ENCODE results near the gene NBAS. TPM values are rescaled to one million over a fixed set of nuclear protein-coding genes. Genes with fewer than 3 reads are reported as not detected.
"Not testable (repeated sequence)": the region's sequence is repeated elsewhere in the genome, so short reads cannot be mapped to it uniquely, and the experiment has no call there.

Gene NBAS
- total RNA-seq, 2 donors from 2014 or later = 38.9 to 48.6 TPM

DNA sequence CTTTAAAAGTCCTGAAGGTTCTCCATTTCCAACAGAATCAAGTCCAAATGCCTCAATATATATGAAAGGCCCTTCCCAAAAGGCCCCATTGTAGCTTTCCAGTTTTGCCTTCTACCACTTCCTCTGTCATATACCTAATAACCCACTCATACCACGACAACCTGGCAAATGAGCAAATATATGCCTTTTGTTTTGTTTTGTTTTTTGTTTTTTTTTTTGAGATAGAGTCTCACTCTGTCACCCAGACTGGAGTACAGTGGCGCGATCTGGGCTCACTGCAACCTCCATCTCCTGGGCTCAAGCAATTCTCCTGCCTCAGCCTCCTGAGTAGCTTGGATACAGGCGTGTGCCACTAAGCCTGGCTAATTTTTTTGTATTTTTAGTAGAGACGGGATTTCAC is 20.6 kb downstream of the NBAS start:
- ATAC-seq; DNase-seq; intact Hi-C loops (cut with DNase I): not testable (repeated sequence)

DNA sequence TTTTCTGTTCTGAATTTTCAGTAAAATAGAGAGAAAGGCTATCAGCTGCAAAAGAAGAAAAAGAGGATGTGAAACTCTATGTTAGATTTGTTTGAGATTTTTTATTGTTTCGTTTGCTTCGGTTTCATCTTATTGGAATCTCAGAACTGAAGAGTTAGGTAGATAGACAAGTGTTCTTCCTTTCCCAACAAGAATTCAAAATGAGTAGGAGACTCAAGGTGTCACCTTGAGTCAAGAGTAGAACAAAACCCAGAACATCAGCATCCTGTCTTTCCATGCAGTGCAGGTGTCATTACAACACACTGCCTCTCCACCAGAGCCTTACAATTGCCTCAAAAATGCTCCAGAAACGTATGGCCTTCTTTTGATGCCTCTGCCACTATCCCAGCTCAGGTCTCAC is 21.1 kb downstream of the NBAS start:
- DNase-seq = no peak
- no peak for ATAC-seq
- intact Hi-C loops (cut with DNase I) = no loop called here

DNA sequence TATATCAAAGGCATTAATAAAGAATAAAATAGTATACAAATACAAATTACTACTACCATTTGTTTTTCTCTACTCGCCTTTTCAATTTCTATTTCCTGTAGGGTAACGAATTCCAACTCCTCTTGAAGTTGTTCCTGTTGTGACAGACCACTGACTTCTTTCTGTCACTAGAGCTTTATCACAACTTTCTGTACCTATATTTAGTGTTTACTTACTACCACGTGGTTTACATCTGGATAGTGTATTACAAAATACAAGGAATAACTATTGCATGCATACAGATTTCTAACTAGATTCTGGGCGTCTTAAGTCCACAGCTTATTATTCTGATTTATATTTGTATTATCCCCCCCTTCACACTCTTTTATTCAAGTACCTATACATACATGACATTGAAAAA is 22.3 kb downstream of the NBAS start:
- intact Hi-C loops (cut with DNase I) = no loop called here
- ATAC-seq (no peak), DNase-seq (no peak)

DNA sequence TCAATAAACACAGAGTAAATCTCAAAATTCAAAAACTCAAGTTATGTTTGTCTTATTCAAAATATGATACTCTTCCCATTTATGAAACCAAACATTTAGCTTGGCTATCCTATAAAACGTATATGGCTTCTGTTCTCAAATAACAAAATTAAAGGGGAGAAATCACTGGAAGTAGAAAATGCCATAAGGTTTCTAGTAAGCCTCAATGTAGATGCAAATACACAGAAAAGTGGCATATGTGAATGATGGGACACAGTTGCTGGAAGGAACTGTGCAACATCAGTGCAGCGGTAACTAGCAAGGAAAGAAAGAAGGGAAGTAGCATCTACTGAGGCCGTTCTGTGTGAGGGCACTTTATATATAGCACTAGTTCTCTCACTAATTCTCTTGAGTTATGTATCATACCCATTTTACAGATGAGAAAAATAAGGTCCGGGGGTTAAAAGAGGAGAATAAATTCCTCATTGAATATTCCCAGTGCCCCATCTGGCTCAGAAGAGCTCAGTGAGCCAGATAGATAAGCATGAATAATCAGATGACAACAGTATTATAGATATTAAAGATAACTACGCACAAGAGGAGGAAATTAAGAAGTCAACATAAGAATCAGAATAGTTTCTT is 27.2 kb downstream of the NBAS start:
- intact Hi-C loops (cut with DNase I) = no loop called here
- no peak for ATAC-seq
- DNase-seq = no peak

DNA sequence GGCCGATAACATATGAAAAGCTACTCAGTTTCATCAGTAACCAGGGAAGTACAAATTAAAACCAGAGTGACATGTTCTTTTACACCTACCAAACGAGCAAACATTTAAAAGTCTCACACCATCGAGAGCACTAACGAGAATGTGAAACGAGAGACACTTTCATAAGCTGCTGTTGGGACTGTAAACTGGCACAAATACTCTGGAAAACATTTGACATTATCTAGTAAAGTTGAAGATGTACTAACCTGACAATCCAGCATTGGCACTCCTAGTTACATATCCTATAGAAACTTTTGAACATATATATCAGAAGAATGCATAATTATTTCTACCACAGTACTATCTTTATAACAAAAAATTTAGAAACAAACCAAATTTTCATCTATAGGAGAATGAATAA is 28.1 kb downstream of the NBAS start:
- ATAC-seq (no peak), DNase-seq (no peak)
- intact Hi-C loops (cut with DNase I) = no loop called here

DNA sequence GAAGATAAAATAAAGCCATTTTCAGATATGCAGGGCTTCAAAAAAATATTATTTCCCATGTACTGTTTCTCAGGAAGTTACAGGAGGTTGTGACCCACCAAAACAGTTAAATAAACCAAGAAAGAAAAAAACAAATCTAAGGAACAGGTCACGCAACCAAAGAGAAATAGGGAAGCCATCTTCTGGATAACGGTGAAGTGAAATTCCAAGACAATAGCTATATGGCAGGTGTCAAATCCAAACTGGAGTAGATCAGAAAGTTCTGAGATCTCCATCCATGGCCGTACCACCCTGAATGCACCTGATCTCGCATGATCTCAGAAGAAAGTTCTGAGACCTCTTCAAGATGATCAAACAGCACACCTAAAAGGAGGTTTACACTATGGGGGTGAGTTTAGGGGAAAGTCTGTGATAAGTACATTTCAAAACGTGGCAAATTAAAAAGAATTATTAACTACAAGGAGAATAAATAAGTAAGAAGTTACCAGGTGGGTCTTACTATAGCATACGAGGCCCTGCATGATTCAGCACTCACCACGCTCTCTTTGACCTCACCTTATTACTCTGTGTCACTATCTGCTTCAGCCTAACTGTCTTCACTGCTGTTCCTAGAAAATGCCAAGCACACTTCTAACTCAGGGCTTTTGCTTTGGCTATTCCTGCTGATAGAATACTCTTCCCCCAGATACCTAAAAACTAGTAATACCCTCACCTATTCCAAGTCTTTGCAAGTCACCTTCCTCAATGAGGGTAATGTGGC is 29.9 kb downstream of the NBAS start:
- intact Hi-C loops (cut with DNase I) = no loop called here
- no peak for ATAC-seq

DNA sequence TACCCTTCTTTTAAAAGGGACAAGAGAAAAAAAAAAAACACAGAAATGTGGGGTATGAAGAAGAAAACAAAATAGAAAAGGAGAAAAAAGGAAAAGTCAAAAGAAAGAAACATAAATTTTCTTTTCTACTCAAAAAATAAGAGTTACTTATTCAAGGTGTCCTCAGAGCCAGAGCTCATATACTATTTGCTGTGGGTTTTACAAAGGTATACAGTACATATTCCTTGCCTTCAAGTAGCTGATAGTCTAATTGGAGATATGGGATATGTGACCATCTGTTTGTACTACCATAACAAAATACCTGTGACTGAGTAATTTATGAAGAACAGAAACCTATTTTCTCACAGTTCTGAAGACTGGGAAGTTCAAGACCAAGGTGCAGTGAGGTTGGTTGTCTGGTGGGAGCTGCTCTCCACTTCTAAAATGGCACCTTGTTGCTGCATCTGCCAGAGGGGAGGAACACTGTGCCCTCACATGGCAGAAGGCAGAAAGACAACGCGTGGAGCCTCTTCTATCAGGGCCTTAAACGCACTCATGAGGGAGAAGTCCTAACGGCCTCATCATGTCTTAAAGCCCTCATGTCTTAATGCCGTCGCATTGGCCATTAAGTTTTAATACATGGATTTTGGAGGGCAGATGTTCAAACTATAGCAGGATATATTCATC is 33.9 kb downstream of the NBAS start:
- intact Hi-C loops (cut with DNase I) = no loop called here
- DNase-seq = no peak
- no peak for ATAC-seq

More for the DNA sequence above, 29.9 kb downstream of the NBAS start:
- no peak for DNase-seq

DNA sequence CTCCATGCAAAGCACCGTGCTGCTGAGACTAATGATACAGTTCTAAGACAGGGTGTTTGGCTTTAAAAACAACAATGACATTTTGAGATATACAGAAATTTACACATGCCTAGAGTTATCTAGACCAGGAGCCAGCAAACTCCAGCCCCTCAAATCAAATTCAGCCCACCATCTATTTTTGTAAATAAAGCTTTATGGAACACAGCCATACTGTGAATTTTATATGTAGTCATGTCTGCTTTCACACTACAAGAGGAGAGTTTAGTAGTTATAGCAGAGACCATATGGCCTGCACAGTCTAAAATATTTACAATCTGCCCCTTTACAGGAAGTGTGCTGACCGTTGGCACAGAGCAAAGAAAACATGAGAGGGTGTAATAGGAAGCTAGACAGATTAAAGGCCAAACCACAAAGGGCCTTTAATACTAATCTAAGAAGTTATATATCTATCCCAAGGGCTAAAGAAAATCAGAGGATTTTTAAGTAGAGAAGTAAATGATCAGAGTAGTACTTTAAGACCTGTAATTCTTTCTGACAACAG is 39.4 kb downstream of the NBAS start:
- DNase-seq (no peak), ATAC-seq (no peak)
- intact Hi-C loops (cut with DNase I) = no loop called here

DNA sequence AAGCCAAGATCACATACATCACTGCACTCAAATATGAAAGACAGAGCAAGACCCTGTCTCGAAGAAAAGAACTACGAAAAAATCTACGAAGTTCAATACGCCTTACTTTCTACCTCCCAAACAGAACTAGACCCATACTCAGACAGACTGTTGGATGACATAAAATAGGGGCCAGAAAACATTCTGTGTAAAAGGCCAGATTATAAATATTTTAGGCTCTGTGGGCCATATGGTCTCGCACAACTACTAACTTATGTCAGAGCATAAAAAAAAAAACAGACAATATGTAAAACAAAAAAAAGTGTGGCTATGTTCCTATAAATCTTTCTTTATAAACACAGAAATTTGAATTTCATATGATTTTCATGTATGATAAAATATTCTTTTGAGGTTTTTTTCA is 40.8 kb downstream of the NBAS start:
- intact Hi-C loops (cut with DNase I) = no loop called here
- ATAC-seq (no peak), DNase-seq (no peak)

DNA sequence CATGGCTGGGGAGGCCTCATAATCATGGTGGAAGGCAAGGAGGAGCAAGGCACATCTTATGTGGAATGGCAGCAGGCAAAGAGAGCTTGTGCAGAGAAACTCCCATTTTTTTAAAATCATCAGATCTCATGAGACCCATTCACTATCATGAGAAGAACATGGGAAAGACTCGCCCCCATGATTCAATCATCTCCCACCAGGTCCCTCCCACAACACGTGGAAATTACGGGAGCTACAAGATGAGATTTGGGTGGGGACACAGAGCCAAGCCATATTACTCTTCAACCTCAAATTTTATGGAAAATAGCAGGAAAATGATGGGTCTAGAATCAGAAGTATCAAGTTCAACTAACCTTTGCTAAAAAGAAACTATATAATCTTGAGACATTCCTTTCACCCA is 42.4 kb downstream of the NBAS start:
- ATAC-seq; intact Hi-C loops (cut with DNase I); DNase-seq: not testable (repeated sequence)

DNA sequence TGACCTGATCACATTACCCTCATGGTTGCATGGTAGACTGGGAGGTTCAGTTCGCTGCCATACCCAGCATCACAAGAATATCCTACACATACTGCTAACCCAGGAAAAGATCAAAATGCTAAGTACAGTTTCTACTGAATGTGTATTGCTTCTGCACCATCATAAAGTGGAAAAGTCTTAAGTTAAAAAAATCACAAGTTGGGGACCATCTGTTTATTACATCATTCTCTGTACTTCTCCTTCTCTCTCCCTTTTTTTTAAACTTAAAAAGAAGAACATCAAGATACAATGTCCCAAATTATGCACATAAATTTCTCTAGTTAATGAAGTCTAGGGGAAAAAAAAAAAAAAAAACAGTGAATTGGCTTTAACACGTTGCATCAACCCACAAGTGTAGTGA is 43.3 kb downstream of the NBAS start:
- DNase-seq = no peak
- intact Hi-C loops (cut with DNase I) = no loop called here
- ATAC-seq = no peak

DNA sequence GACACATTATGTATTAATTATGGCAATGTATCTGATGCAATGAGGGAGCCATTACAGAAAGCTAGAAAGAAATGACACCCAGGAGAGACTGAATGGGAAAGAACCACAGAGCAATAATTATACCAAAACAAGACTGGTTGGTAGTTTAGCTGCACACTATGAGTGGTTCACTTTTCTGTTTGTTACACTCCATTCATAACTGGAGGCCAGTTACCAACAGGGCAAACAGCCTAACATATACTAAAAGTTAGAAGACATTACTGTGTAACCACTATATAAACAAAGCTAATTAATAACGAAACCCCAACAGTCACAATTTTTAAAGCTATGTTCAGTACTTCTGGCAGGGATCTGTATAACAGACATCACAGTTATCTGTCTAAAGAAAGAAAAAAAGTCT is 49.4 kb downstream of the NBAS start:
- ATAC-seq (no peak), DNase-seq (no peak)
- intact Hi-C loops (cut with DNase I) = no loop called here

DNA sequence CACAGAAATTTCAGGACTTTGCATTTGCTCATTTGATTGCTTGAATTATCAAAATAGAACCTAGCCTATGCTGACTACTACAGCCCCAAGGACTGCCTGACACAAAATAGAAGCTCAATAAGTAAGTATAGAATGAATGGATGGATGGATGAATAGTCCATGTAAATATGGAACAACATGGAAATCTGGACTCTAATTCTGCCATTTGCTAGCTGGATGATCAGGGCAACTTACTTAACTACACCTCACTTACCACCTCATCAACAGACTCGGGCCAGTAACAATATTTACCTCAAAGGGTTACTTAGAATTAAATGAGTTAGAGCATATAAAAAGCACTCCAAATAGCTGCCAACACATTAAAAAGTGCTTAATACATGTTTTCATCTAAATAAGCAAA is 50.6 kb downstream of the NBAS start:
- ATAC-seq = no peak
- intact Hi-C loops (cut with DNase I) = no loop called here
- DNase-seq = no peak

DNA sequence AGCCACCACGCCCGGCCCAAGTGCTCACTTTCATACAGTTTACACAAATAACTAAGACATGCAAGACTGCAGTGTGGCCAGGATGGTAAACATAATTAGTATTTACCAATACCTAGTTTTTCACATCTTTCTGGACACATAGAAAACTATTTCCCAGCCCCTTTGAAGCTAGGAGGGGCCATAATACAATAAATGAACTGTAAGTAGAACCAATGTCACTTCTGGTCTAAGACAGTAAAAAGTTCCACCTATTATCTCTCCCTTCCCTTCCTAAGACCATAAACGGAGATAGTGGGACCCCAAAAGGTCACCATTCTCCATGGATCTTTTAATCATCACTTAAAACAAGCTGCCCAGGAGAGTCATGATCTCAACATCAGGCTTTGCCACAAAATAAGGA is 51.0 kb downstream of the NBAS start:
- ATAC-seq (no peak), DNase-seq (no peak)
- intact Hi-C loops (cut with DNase I) = no loop called here

DNA sequence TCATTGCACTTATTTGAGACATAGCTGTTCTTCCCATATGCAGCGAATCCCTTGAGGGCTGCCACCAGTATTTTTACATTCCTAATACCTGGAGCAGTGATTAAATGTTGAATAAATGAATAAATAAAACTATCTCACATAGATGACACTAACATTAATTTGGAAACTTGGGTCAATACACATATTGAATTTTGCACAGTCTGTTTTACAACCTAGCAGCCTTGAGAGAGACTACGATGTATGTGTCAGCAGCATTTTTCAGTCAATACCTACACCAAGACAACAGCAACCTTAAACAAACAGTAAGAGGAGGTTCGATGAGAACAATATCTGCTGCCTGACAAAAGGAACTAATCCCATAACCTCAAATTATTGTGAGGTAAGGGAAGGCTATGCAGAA is 53.4 kb downstream of the NBAS start:
- intact Hi-C loops (cut with DNase I) = no loop called here
- ATAC-seq (no peak), DNase-seq (no peak)

DNA sequence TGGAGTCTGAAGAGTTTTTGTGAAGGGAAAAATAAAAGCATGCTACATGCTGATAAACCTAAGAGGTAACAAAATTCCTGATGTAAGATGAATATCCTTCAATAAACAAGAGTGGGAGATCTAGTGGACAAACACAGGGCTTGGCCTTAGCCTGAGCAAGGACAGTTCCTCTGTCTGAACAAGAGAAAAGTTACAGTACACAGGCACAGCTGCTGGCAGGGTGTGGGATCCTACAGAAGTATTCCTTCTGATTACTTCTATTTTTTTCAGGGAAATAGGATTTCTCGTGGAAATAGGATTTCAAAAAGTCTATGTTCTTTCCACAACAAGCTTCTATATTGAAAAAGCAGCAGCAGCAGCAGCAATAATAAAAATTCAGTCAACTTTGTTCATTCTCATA is 54.1 kb downstream of the NBAS start:
- intact Hi-C loops (cut with DNase I) = no loop called here
- ATAC-seq = no peak
- no peak for DNase-seq

DNA sequence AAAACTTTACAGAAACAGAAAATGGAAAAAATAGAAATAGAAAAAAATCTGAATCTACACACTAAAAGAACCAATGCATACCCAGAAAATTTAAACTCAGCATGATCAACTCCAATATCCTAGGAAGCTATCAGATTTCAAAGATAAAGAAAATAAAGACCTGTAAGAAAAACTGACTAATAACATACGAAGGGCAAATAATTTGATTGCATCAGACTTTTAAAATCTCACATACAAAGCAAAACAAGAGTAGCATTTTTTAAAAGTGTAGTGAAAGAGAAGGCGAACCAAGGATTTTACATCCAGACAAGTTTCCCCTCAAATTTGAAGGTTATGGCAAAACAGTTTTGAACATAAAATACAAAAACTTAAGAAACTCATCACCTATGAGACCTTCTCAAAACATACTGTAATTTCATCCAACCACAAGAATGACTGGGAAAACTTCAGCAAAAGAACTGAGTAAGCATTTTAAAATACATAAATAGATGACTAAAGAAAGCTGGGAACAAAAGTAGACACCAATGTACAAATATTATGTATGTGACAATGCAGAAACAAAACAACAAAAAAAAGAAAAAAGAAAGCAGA is 54.8 kb downstream of the NBAS start:
- DNase-seq = no peak
- intact Hi-C loops (cut with DNase I) = no loop called here
- ATAC-seq = no peak

DNA sequence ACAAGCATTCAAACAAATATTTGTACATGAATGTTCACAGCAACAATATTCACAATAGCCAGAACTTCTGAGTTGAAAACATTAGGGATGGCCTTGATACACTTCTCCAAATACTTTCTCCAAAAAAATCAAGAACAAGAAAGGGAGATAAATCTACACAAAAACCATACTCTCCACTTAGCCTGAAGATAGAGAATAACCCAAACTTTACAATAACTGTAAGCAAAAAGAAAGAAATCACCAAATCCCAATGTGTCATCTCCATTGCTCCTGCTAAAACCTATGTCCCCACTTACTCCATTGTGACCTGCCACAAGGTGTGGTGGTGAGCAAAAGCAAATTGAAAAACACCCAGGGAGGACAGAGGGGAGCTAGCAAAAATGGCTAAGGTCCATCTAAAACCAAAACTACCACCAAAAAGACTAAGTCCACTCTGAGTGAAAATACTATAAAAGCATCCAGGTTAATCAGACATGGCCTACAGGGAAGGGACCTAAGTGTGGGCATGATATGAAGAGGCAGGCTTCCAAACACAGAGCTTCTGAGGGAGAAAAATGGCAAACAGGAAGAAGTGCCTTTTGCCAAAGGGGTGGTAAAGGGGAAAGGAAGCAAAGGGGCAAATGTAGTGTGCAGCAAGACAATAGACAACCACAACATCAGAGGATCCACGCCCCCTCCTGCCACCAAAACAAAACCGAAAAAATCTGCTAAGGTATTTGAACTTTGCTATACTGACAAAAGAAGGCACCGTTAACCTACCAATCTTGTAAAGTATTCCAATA is 56.1 kb downstream of the NBAS start:
- ATAC-seq (no peak), DNase-seq (no peak)
- intact Hi-C loops (cut with DNase I) = no loop called here

DNA sequence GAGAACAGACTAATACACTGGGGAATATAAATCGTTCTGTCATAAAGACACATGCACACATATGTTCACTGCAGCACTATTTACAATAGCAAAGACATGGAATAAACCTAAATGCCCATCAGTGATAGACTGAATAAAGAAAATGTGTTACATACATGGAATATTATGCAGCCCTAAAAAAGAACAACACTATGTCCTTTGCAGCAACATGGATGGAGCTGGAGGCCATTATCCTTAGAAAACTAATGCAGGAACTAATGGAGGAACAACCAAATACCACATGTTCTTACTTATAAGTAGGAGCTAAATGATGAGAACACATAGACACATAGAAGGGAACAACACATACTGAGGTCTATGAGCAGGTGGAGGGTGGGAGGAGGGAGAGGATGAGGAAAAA is 61.9 kb downstream of the NBAS start:
- ATAC-seq; intact Hi-C loops (cut with DNase I): not testable (repeated sequence)

More for the DNA sequence above, 61.9 kb downstream of the NBAS start:
- DNase-seq = not testable (repeated sequence)

Data from left cardiac atrium (tissue), 4 donors.